ENCODE data around the gene DDX11. TPM values are rescaled to one million over a fixed set of nuclear protein-coding genes. Genes with fewer than 3 reads are reported as not detected.
A peak's percentile ranks its signal among the peaks of the same experiment; 100 is the strongest.
"Not testable (repeated sequence)": the region's sequence is repeated elsewhere in the genome, so short reads cannot be mapped to it uniquely, and the experiment has no call there.

Gene DDX11
- polyA plus RNA-seq, 3 donors = 0.61 to 41.2 (median 1.7) TPM

DNA sequence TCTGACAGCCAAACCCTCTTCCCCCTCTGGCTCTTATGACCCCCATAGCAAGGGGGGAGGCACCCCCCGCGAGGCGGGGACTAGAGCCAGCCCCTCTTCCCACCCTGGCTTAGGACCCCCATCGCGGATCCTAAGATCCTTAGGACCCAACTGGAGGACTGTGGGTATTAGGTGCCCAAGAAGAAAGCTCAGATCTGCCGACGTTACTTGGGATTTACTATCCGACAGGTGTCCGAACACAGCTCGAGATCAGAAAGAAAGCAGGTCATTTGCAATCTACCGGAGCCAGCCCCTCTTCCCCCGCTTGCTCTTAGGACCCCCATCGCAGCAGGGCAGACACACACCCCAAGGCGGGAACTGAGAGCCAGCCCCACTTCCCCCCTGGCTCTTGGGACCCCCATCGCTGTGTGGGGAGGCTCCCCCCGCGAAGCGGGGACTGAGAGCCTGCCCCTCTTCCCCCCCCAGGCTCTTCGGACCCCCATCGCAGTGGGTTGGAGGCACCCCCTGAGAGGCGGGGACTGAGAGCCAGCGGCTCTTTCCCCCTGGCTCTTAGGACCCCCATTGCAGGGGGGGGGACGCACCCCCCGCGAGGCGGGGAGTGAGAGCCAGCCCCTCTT is 46.8 kb downstream of the DDX11 start:
- peaks cover 16 to 46% (median 20%) of the 10 kb centered on the region in 3 donors for H3K27me3 Mint-ChIP-seq (ENCODE audit: low read depth in 3 of 3)
- H2AFZ ChIP-seq (ENCODE audit: insufficient read depth, low read depth, low read length, poor library complexity, severe bottlenecking) = no peak overlapping the region
- no peak overlapping the region for H3K9ac ChIP-seq (ENCODE audit: insufficient read depth, low read length, poor library complexity, severe bottlenecking)
- WGBS (ENCODE audit: insufficient coverage) = 15% methylated on average over 3 of the region's 26 CpGs
- H3K4me3 ChIP-seq (replicated peaks in 1 of 3; ENCODE audit: low read depth in 2 of 3, low read length in 3 of 3) = no peak overlapping the region
- no peaks in the 10 kb centered on the region for H3K79me2 ChIP-seq (ENCODE audit: insufficient read depth, low read length)
- intact Hi-C loops (cut with micrococcal nuclease) = no loop called here
- peaks cover 15% of the 10 kb centered on the region for H3K4me1 Mint-ChIP-seq
- H3K9me3 Mint-ChIP-seq = peaks cover 0 to 23% (median 2%) of the 10 kb centered on the region in 7 donors
- peaks cover 7 to 15% of the 10 kb centered on the region in 2 donors for H3K9me3 ChIP-seq (replicated peaks in 1 of 2; ENCODE audit: control insufficient read depth in 1 of 2, insufficient read depth in 1 of 2, low read length in 2 of 2)
- H3K36me3 ChIP-seq (replicated peaks in 1 of 2; ENCODE audit: control insufficient read depth in 1 of 2, insufficient read depth in 2 of 2, low read length in 2 of 2) = no peaks in the 10 kb centered on the region
- H3K36me3 Mint-ChIP-seq = no peaks in the 10 kb centered on the region
- no peak for DNase-seq
- H3K4me1 ChIP-seq (ENCODE audit: control insufficient read depth in 1 of 2, insufficient read depth in 2 of 2, low read length in 2 of 2) = peaks cover 26 to 29% of the 10 kb centered on the region in 2 donors
- no peak overlapping the region for H3K4me2 ChIP-seq (replicated peaks; ENCODE audit: extremely low read depth, low read length, poor library complexity, severe bottlenecking)
- peaks cover 0 to 37% of the 10 kb centered on the region in 2 donors for H3K27me3 ChIP-seq (ENCODE audit: control insufficient read depth in 2 of 2, insufficient read depth in 2 of 2, low read length in 2 of 2)
- TF ChIP-seq, protein P1, sequence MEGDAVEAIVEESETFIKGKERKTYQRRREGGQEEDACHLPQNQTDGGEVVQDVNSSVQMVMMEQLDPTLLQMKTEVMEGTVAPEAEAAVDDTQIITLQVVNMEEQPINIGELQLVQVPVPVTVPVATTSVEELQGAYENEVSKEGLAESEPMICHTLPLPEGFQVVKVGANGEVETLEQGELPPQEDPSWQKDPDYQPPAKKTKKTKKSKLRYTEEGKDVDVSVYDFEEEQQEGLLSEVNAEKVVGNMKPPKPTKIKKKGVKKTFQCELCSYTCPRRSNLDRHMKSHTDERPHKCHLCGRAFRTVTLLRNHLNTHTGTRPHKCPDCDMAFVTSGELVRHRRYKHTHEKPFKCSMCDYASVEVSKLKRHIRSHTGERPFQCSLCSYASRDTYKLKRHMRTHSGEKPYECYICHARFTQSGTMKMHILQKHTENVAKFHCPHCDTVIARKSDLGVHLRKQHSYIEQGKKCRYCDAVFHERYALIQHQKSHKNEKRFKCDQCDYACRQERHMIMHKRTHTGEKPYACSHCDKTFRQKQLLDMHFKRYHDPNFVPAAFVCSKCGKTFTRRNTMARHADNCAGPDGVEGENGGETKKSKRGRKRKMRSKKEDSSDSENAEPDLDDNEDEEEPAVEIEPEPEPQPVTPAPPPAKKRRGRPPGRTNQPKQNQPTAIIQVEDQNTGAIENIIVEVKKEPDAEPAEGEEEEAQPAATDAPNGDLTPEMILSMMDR (IDR thresholded peaks at IDR 0.05) = no peak
- no peak overlapping the region for H3K27ac ChIP-seq (ENCODE audit: low read depth in 1 of 2, low read length in 2 of 2)
- H3K4me3 Mint-ChIP-seq = peak overlapping the region in 1 of 2 donors; percentile 59
- H4K20me1 ChIP-seq (ENCODE audit: insufficient read depth, low read length) = no peaks in the 10 kb centered on the region
- H3K27ac Mint-ChIP-seq = no peak overlapping the region

DNA sequence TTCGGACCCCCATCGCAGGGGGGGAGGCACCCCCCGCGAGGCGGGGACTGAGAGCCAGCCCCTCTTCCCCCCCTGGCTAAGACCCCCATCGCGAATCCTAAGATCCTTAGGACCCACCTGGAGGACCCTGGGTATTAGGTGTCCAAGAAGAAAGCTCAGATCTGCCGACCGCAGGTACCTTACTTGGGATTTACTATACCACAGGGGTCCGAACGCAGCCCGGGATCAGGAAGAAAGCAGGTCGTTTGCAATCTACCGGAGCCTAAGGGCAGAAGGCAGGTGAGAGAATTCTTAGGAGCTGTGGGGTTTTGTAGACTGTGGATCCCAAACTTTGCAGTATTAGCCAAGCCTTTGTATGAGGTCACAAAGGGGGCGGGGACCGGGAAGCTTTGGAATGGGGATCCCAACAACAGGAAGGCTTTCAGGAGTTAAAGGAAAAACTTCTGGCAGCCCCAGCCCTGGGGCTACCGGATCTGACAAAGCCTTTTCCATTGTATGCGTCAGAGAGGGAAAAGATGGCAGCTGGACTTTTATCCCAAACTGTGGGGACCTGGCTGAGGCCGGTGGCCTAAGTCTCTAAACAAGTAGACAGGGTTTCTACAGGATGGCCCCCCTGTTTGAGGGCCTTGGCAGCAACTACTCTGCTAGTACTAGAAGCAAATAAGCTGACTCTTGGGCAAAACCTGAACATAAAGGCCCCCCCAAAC is 47.5 kb downstream of the DDX11 start:
- H3K4me1 ChIP-seq (ENCODE audit: control insufficient read depth in 1 of 2, insufficient read depth in 2 of 2, low read length in 2 of 2) = peaks cover 26 to 29% of the 10 kb centered on the region in 2 donors
- 80% methylated on average over 10 of the region's 19 CpGs for WGBS (ENCODE audit: insufficient coverage)
- H3K9me3 ChIP-seq (replicated peaks in 1 of 2; ENCODE audit: control insufficient read depth in 1 of 2, insufficient read depth in 1 of 2, low read length in 2 of 2) = peaks cover 7 to 15% of the 10 kb centered on the region in 2 donors
- peaks cover 0 to 35% of the 10 kb centered on the region in 2 donors for H3K27me3 ChIP-seq (ENCODE audit: control insufficient read depth in 2 of 2, insufficient read depth in 2 of 2, low read length in 2 of 2)
- H3K4me3 ChIP-seq (replicated peaks in 1 of 3; ENCODE audit: low read depth in 2 of 3, low read length in 3 of 3); H3K4me2 ChIP-seq (replicated peaks; ENCODE audit: extremely low read depth, low read length, poor library complexity, severe bottlenecking); intact Hi-C loops (cut with micrococcal nuclease); H2AFZ ChIP-seq (ENCODE audit: insufficient read depth, low read depth, low read length, poor library complexity, severe bottlenecking); H3K36me3 ChIP-seq (replicated peaks in 1 of 2; ENCODE audit: control insufficient read depth in 1 of 2, insufficient read depth in 2 of 2, low read length in 2 of 2); H3K79me2 ChIP-seq (ENCODE audit: insufficient read depth, low read length); H3K27ac ChIP-seq (ENCODE audit: low read depth in 1 of 2, low read length in 2 of 2); H3K9ac ChIP-seq (ENCODE audit: insufficient read depth, low read length, poor library complexity, severe bottlenecking); DNase-seq; H3K36me3 Mint-ChIP-seq; H4K20me1 ChIP-seq (ENCODE audit: insufficient read depth, low read length); H3K4me3 Mint-ChIP-seq: not testable (repeated sequence)
- Mint-ChIP-seq H3K27me3 (ENCODE audit: low read depth in 3 of 3) (peaks cover 16 to 44% (median 20%) of the 10 kb centered on the region in 3 donors), H3K9me3 (peaks cover 0 to 23% (median 2%) of the 10 kb centered on the region in 7 donors), H3K27ac (peak overlapping the region in 1 of 7 donors; percentile 36), H3K4me1 (peaks cover 15% of the 10 kb centered on the region)

All from CD14-positive monocyte (primary cell).